SK-N-SH (cell line): ENCODE measurements around the gene RPS27A. TPM values are rescaled to one million over a fixed set of nuclear protein-coding genes. Genes with fewer than 3 reads are reported as not detected.

Experiments
- CTCF ChIA-PET: fragments of 300-600, 350-600 bp; formaldehyde crosslinking; extraction: SDS; loops from one replicate; lab custom pipeline; 2021; lab: Yijun Ruan, JAX
- POLR2A ChIA-PET: fragments of 350-600 bp; sonication (Branson Sonifier 250); formaldehyde crosslinking; extraction: SDS; loops from one replicate; lab custom pipeline; 2020; ENCODE audit warnings: antibody characterized with exemption, inconsistent platforms; lab: Yijun Ruan, JAX
- DNase-seq: peaks from one replicate; pipeline ENCODE4 v3.0.0; 2012
- H2AFZ ChIP-seq: fragments of 200-600 bp; sonication (generic); 2 replicates; pipeline ENCODE4 v1.8.1; 2016; ENCODE audit warnings: antibody characterized with exemption, mild to moderate bottlenecking, low read depth
- H3F3A ChIP-seq: fragments of 200-600 bp; sonication (generic); replicated peaks from 2 replicates; pipeline ENCODE3; 2016; ENCODE audit warnings: antibody characterized with exemption, mild to moderate bottlenecking; ENCODE audit not compliant: insufficient read depth
- H3K27ac ChIP-seq, 2 experiments: fragments of 200-500 bp in 1 of 2; fragments of 200-600 bp in 1 of 2; sonication (Bioruptor generic) in 1 of 2; sonication (generic), shearing (Covaris generic) in 1 of 2; 2 replicates each; pipeline versions ENCODE4 v1.5.1 to v1.6.1; 2014 to 2016; ENCODE audit warnings: low read depth in 2 of 2, inconsistent platforms in 1 of 2, low read length in 1 of 2, mild to moderate bottlenecking in 1 of 2, mixed read lengths in 1 of 2
- H3K27me3 ChIP-seq: fragments of 200-600 bp; sonication (generic), shearing (Covaris generic); 2 replicates; pipeline ENCODE4 v1.6.1; 2016; ENCODE audit warnings: mixed run types; ENCODE audit not compliant: insufficient read depth
- H3K36me3 ChIP-seq, 2 experiments: fragments of 200-500 bp in 1 of 2; fragments of 200-600 bp in 1 of 2; sonication (Bioruptor generic) in 1 of 2; sonication (generic) in 1 of 2; replicated peaks in 1 of 2; 2 replicates each; pipeline versions ENCODE3 to v1.5.1; 2014 to 2016; ENCODE audit warnings: low read length in 1 of 2, mild to moderate bottlenecking in 1 of 2; ENCODE audit not compliant: insufficient read depth in 2 of 2, control insufficient read depth in 1 of 2
- H3K4me1 ChIP-seq, 2 experiments: fragments of 200-500 bp in 1 of 2; fragments of 200-600 bp in 1 of 2; sonication (Bioruptor generic) in 1 of 2; sonication (generic), shearing (Covaris generic) in 1 of 2; 2 replicates each; pipeline versions ENCODE4 v1.5.1 to v1.6.1; 2014 to 2016; ENCODE audit warnings: low read depth in 1 of 2, low read length in 1 of 2, mixed run types in 1 of 2; ENCODE audit not compliant: insufficient read depth in 2 of 2, control insufficient read depth in 1 of 2
- H3K4me2 ChIP-seq: fragments of 200-600 bp; sonication (generic), shearing (Covaris generic); 2 replicates; pipeline ENCODE4 v1.6.1; 2017; ENCODE audit warnings: mixed run types
- H3K4me3 ChIP-seq, 2 experiments: fragments of 200-500 bp in 1 of 2; fragments of 200-600 bp in 1 of 2; sonication (Bioruptor generic) in 1 of 2; sonication (generic), shearing (Covaris generic) in 1 of 2; 2 replicates each; pipeline versions ENCODE4 v1.5.1 to v1.8.1; 2014 to 2016; ENCODE audit warnings: low read depth in 2 of 2, inconsistent platforms in 1 of 2, low read length in 1 of 2, mild to moderate bottlenecking in 1 of 2, mixed read lengths in 1 of 2, moderate library complexity in 1 of 2
- H3K79me2 ChIP-seq: fragments of 200-600 bp; sonication (generic); 2 replicates; pipeline ENCODE4 v1.8.1; 2017; ENCODE audit warnings: mild to moderate bottlenecking; ENCODE audit not compliant: insufficient read depth
- H3K9ac ChIP-seq: fragments of 200-600 bp; sonication (generic); 2 replicates; pipeline ENCODE4 v1.6.1; 2017; ENCODE audit warnings: mixed run types
- H3K9me2 ChIP-seq: fragments of 200-600 bp; sonication (generic); 2 replicates; pipeline ENCODE4 v1.6.1; 2017; ENCODE audit warnings: mixed run types
- H3K9me3 ChIP-seq: fragments of 200-600 bp; sonication (generic); 2 replicates; pipeline ENCODE4 v1.6.1; 2017; ENCODE audit warnings: mixed run types, mild to moderate bottlenecking, moderate library complexity
- H4K20me1 ChIP-seq: fragments of 200-600 bp; sonication (generic); 2 replicates; pipeline ENCODE4 v1.6.1; 2017; ENCODE audit warnings: mild to moderate bottlenecking, mixed run types; ENCODE audit not compliant: insufficient read depth
- EZH2phosphoT487 ChIP-seq: fragments of 200-600 bp; sonication (generic); IDR thresholded peaks from 2 replicates; pipeline ENCODE4 v1.6.1; 2017; ENCODE audit warnings: low read depth, mixed run types, mild to moderate bottlenecking, antibody characterized with exemption, moderate library complexity, borderline replicate concordance
- GABPA ChIP-seq: IDR thresholded peaks from 2 replicates; pipeline ENCODE4 v1.4.0; 2012; ENCODE audit warnings: low read depth, mild to moderate bottlenecking
- GATA2 ChIP-seq: sonication (generic); formaldehyde crosslinking; IDR thresholded peaks from 2 replicates; pipeline ENCODE4 v1.5.0; 2020; ENCODE audit warnings: mild to moderate bottlenecking, missing genetic modification reagents
- MEF2A ChIP-seq: IDR thresholded peaks from 2 replicates; pipeline ENCODE4 v1.4.0; 2012; ENCODE audit warnings: low read depth, borderline replicate concordance
- MXI1 ChIP-seq: IDR thresholded peaks from 2 replicates; pipeline ENCODE4 v1.6.1; 2012; ENCODE audit warnings: mild to moderate bottlenecking, low read depth, low read length, improper control_type of control experiment
- NRF1 ChIP-seq: IDR thresholded peaks from 2 replicates; pipeline ENCODE4 v1.6.1; 2012; ENCODE audit warnings: low read depth, mild to moderate bottlenecking, low read length
- POLR2AphosphoS5 ChIP-seq: IDR thresholded peaks from 2 replicates; pipeline ENCODE4 v1.6.1; 2012; ENCODE audit warnings: low read depth, low read length
- RFX5 ChIP-seq: IDR thresholded peaks from 2 replicates; pipeline ENCODE4 v1.6.1; 2012; ENCODE audit warnings: mild to moderate bottlenecking, improper control_type of control experiment, low read length
- TEAD4 ChIP-seq: IDR thresholded peaks from 2 replicates; pipeline ENCODE4 v1.4.0; 2012; ENCODE audit warnings: mild to moderate bottlenecking, borderline replicate concordance; ENCODE audit not compliant: insufficient read depth
- ZBTB33 ChIP-seq: IDR thresholded peaks from 2 replicates; pipeline ENCODE4 v1.4.0; 2012; ENCODE audit warnings: low read depth, borderline replicate concordance
- WGBS: methylation state at CpG from one replicate; pipeline ENCODE4 v1.1.6; 2017; ENCODE audit warnings: low lambda C conversion rate; 5-methylcytosine and 5-hydroxymethylcytosine counted together
- polyA plus RNA-seq, 3 experiments: library from polyadenylated mRNA; depleted of rRNA; stranded (reverse); fragments of >200 nt; gene quantifications; 2 replicates each; pipeline ENCODE4 v1.2.3, GENCODE V29; 2012
- TF ChIP-seq, protein P1 (sequence below): IDR thresholded peaks from 2 replicates; pipeline ENCODE4 v1.4.0; 2012; ENCODE audit warnings: low read depth, borderline replicate concordance

The RPS27A gene
- polyA plus RNA-seq, 1 of the 3 experiments (the other 2 are of a cell fraction): 1,777 TPM

GRCh38 chr2:55282110-55282917 is 49.8 kb downstream of the RPS27A start:
- H3K27ac ChIP-seq: no peak overlapping the region
- no peak for TF ChIP-seq MEF2A
- TF ChIP-seq, protein P1, sequence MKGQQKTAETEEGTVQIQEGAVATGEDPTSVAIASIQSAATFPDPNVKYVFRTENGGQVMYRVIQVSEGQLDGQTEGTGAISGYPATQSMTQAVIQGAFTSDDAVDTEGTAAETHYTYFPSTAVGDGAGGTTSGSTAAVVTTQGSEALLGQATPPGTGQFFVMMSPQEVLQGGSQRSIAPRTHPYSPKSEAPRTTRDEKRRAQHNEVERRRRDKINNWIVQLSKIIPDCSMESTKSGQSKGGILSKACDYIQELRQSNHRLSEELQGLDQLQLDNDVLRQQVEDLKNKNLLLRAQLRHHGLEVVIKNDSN: no peak
- TF ChIP-seq MXI1: no peak
- TF ChIP-seq ZBTB33: no peak
- TF ChIP-seq GABPA: no peak
- no peak for TF ChIP-seq NRF1
- TF ChIP-seq TEAD4: no peak
- H3K27me3 ChIP-seq: no peaks in the 10 kb centered on the region
- H3K79me2 ChIP-seq: no peaks in the 10 kb centered on the region
- no peak overlapping the region for H2AFZ ChIP-seq
- no peaks in the 10 kb centered on the region for H3K4me1 ChIP-seq
- peaks cover 7% of the 10 kb centered on the region for H3F3A ChIP-seq
- H4K20me1 ChIP-seq: no peaks in the 10 kb centered on the region
- POLR2A ChIA-PET: no interaction called here
- peak; percentile 73 for DNase-seq
- no peaks in the 10 kb centered on the region for H3K9me3 ChIP-seq
- CTCF ChIA-PET: no interaction called here
- WGBS: 70% methylated on average over 25 of the region's 60 CpGs
- H3K4me3 ChIP-seq: no peak overlapping the region; a peak in 1 of 4 replicates
- no peaks in the 10 kb centered on the region for H3K9me2 ChIP-seq
- no peaks in the 10 kb centered on the region for H3K36me3 ChIP-seq
- H3K4me2 ChIP-seq: no peak overlapping the region
- no peak overlapping the region for H3K9ac ChIP-seq

DNA sequence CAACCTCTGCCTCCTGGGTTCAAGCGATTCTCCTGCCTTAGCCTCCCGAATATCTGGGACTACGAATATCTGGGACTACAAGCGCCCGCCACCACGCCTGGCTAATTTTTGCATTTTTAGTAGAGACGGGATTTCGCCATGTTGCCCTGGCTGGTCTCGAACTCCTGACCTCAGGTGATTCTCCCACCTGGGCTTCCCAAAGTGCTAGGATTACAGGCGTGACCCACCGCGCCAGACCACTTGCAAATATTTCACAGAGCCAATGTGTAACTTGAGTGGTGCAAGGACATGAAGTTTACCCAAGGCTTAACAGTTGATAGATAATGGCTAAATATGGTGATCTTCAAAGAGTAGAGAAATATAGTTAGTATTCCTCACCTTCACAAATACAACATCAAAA is 50.6 kb downstream of the RPS27A start:
- WGBS: 98% methylated on average over 12 of the region's 12 CpGs
- Histone ChIP-seq H4K20me1 (no peaks in the 10 kb centered on the region), H3K9ac (no peak overlapping the region), H2AFZ (no peak overlapping the region), H3F3A (peaks cover 7% of the 10 kb centered on the region), H3K9me3 (no peaks in the 10 kb centered on the region), H3K36me3 (peaks cover 0 to 3% of the 10 kb centered on the region in 2 experiments), H3K9me2 (no peaks in the 10 kb centered on the region), H3K27ac (no peak overlapping the region), H3K4me1 (no peaks in the 10 kb centered on the region; a peak in 1 of 4 replicates), H3K4me2 (no peak overlapping the region), H3K4me3 (no peak overlapping the region), H3K79me2 (no peaks in the 10 kb centered on the region), H3K27me3 (no peaks in the 10 kb centered on the region)
- TF ChIP-seq POLR2AphosphoS5 (no peak), EZH2phosphoT487 (no peak), RFX5 (no peak), GATA2 (CRISPR knock-in tag) (no peak)
- DNase-seq: no peak
- CTCF ChIA-PET: no interaction called here
- POLR2A ChIA-PET: no interaction called here

Other genes with a start within 250 kb of the RPS27A start
- gene RTN4, start 182.2 kb upstream of the RPS27A start, polyA plus RNA-seq (2012; rRNA removed): 225 and 315 TPM in 2 replicates
- 3.8 and 7.7 TPM in 2 replicates for gene CLHC1, start 395 bp upstream of the RPS27A start, polyA plus RNA-seq (2012; rRNA removed)
- 12.9 and 14.1 TPM in 2 replicates for gene MTIF2, start 36.5 kb downstream of the RPS27A start, polyA plus RNA-seq (2012; rRNA removed)
- 7.0 and 10.1 TPM in 2 replicates for gene CCDC88A, start 187.2 kb downstream of the RPS27A start, polyA plus RNA-seq (2012; rRNA removed)